ENCODE results near the gene TRIM34. TPM values are rescaled to one million over a fixed set of nuclear protein-coding genes. Genes with fewer than 3 reads are reported as not detected.

The TRIM34 gene
- total and polyA plus RNA-seq, 2 of the 8 experiments (the other 6 are each of a cell fraction or from before 2014, with no cell fraction given): 0.76 to 5.8 TPM

DNA sequence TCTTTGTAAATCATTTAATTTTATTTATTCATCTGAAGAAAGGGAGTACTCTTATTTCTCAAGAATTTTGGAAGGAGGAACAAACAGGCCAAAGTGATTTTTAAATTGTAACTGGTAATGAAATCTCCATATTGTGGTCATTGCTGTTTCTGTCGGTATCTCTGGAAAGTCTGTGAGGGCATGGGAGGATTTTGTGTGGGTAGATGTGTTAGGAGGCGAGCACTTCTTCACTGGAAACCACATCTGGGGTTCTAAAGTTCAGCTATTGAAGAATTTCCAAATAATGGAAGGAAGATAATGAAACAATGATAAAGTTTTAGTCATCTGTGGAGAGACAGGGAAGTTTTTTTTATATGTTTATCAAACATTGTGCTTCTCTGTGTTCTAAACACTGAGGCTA is 6.6 kb downstream of the TRIM34 start:
- Histone ChIP-seq H3K36me3 (ENCODE audit: control insufficient read depth in 2 of 4, insufficient read depth in 4 of 4, low read length in 3 of 4) (no peaks in the 10 kb centered on the region), H4K8ac (ENCODE audit: extremely low read depth, insufficient read depth, low read length) (no peak overlapping the region), H3K4me2 (ENCODE audit: insufficient read depth in 1 of 2, low read depth in 2 of 2, low read length in 2 of 2) (no peak overlapping the region), H3K18ac (ENCODE audit: extremely low read depth, low read length) (no peak overlapping the region), H3K56ac (replicated peaks; ENCODE audit: insufficient read length, low read depth, low read length) (no peak overlapping the region), H3K79me2 (ENCODE audit: control insufficient read depth in 1 of 2, insufficient read depth in 2 of 2, low read length in 2 of 2) (no peaks in the 10 kb centered on the region), H2BK20ac (ENCODE audit: low read length) (no peak overlapping the region), H2BK12ac (ENCODE audit: low read depth, low read length) (no peak overlapping the region), H3K27me3 (replicated peaks in 1 of 4; ENCODE audit: control insufficient read depth in 3 of 4, extremely low read depth in 1 of 4, insufficient read depth in 3 of 4, low read length in 3 of 4) (no peaks in the 10 kb centered on the region), H3K4me1 (replicated peaks in 1 of 4; ENCODE audit: control insufficient read depth in 3 of 4, insufficient read depth in 4 of 4, low read length in 3 of 4) (no peaks in the 10 kb centered on the region), H4K5ac (ENCODE audit: insufficient read length, low read depth, low read length) (no peak overlapping the region), H3K23ac (ENCODE audit: insufficient read length) (no peak overlapping the region), H3K9ac (replicated peaks in 1 of 4; ENCODE audit: extremely low read depth in 1 of 4, low read depth in 3 of 4, low read length in 3 of 4) (no peak overlapping the region), H2BK5ac (ENCODE audit: low read depth, low read length) (no peak overlapping the region), H3K4me3 (ENCODE audit: extremely low read depth in 1 of 4, insufficient read depth in 2 of 4, low read depth in 3 of 4, low read length in 4 of 4) (no peak overlapping the region), H4K91ac (replicated peaks; ENCODE audit: insufficient read length, low read length) (no peak overlapping the region), H4K20me1 (replicated peaks in 1 of 2; ENCODE audit: control insufficient read depth in 1 of 2, insufficient read depth in 2 of 2, low read length in 2 of 2) (no peaks in the 10 kb centered on the region), H2BK15ac (ENCODE audit: low read length) (no peak overlapping the region), H3K27ac (ENCODE audit: low read depth, low read length) (no peak overlapping the region), H3K79me1 (ENCODE audit: low read depth, low read length) (no peaks in the 10 kb centered on the region), H3K4ac (replicated peaks; ENCODE audit: insufficient read length, low read depth, low read length) (no peak overlapping the region), H2AFZ (ENCODE audit: low read length) (no peak overlapping the region), H2AK5ac (ENCODE audit: low read depth, low read length) (no peak overlapping the region), H3K14ac (ENCODE audit: insufficient read length) (no peak overlapping the region), H2BK120ac (replicated peaks; ENCODE audit: low read depth, low read length) (no peak overlapping the region), H3K9me3 (ENCODE audit: insufficient read depth in 2 of 2, low read depth in 1 of 2, low read length in 1 of 2) (no peaks in the 10 kb centered on the region), H3K23me2 (ENCODE audit: low read depth, low read length) (no peaks in the 10 kb centered on the region)
- FAIRE-seq: no peak
- TF ChIP-seq GTF2F1 (IDR thresholded peaks at IDR 0.05; ENCODE audit: borderline replicate concordance, low read depth, low read length): no peak
- TF ChIP-seq EZH2 (IDR thresholded peaks at IDR 0.05; ENCODE audit: low read depth, low read length, severe bottlenecking): no peak
- no peak for TF ChIP-seq SP1 (IDR thresholded peaks at IDR 0.05; ENCODE audit: low read depth, low read length)
- TF ChIP-seq, protein P1, sequence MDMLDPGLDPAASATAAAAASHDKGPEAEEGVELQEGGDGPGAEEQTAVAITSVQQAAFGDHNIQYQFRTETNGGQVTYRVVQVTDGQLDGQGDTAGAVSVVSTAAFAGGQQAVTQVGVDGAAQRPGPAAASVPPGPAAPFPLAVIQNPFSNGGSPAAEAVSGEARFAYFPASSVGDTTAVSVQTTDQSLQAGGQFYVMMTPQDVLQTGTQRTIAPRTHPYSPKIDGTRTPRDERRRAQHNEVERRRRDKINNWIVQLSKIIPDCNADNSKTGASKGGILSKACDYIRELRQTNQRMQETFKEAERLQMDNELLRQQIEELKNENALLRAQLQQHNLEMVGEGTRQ (IDR thresholded peaks at IDR 0.05; ENCODE audit: low read length): no peak
- no peak for TF ChIP-seq CBX5 (IDR thresholded peaks at IDR 0.05; ENCODE audit: low read depth, low read length)
- TF ChIP-seq TCF12 (IDR thresholded peaks at IDR 0.05; ENCODE audit: low read depth, low read length): no peak
- TF ChIP-seq SRF (IDR thresholded peaks at IDR 0.05; ENCODE audit: low read depth, low read length): no peak
- no peak for TF ChIP-seq SAP30 (IDR thresholded peaks at IDR 0.05; ENCODE audit: insufficient read depth, insufficient replicate concordance, low read length)
- ChIA-PET CTCF (ENCODE audit: partially characterized antibody) (no interaction called here), POLR2A (ENCODE audit: partially characterized antibody) (no interaction called here)
- no peak for DNase-seq (ENCODE audit: low read depth in 1 of 2, low spot score in 2 of 2)
- 94% methylated on average over 2 of the region's 2 CpGs; no CpG with 5 or more reads in 1 of the 2 experiments for WGBS, 2 experiments (ENCODE audit: extremely low coverage in 1 of 2, insufficient coverage in 1 of 2, insufficient read length in 1 of 2, insufficient replicate concordance in 2 of 2, low coverage in 1 of 2, low lambda C conversion rate in 2 of 2, missing lambda C conversion rate in 1 of 2)
